Measurements from ENCODE around the gene LGR4.

DNA sequence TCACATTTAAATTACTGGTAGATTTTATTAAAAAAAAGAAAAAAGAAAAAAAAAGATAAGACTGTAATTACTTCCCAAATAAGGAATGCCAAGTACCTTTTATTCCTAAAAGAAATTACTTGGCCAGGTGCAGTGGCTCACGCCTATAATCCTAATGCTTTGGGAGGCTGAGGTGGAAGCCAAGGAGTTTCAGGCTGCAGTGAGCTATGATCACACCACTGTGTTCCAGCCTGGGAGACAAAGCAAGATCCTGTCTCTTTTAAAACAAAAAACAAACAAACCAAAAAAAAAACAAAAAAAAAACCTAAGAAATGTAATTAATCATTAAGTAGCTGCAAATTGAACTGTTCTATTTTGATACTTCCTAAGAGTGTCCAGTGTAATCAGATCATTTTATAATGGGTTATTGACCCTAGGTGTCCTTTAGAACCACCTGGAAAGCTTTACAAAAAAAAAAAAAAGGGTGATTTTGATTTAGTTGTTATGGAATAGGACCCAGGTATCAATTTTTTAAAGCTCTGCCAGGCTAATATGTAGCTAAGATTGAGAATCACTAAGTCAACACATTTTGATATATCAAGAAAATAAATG lies 23.2 kb upstream of the LGR4 start:
- TF ChIP-seq, protein P1, sequence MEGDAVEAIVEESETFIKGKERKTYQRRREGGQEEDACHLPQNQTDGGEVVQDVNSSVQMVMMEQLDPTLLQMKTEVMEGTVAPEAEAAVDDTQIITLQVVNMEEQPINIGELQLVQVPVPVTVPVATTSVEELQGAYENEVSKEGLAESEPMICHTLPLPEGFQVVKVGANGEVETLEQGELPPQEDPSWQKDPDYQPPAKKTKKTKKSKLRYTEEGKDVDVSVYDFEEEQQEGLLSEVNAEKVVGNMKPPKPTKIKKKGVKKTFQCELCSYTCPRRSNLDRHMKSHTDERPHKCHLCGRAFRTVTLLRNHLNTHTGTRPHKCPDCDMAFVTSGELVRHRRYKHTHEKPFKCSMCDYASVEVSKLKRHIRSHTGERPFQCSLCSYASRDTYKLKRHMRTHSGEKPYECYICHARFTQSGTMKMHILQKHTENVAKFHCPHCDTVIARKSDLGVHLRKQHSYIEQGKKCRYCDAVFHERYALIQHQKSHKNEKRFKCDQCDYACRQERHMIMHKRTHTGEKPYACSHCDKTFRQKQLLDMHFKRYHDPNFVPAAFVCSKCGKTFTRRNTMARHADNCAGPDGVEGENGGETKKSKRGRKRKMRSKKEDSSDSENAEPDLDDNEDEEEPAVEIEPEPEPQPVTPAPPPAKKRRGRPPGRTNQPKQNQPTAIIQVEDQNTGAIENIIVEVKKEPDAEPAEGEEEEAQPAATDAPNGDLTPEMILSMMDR (IDR thresholded peaks at IDR 0.05): no peak
- TF ChIP-seq POLR2A (IDR thresholded peaks at IDR 0.05): no peak

All from heart left ventricle (tissue), 13 donors.